HepG2 (cell line): ENCODE results near the gene PRR23E. TPM values are rescaled to one million over a fixed set of nuclear protein-coding genes. Genes with fewer than 3 reads are reported as not detected.
A peak's percentile ranks its signal among the peaks of the same experiment; 100 is the strongest.

Source experiments
- EHMT2 ChIP-seq: fragments of 200-600 bp; sonication (generic); IDR thresholded peaks from 2 replicates; pipeline ENCODE4 v1.7.0; 2017; ENCODE audit warnings: antibody characterized with exemption, low read depth, low read length, borderline replicate concordance
- ESRRA ChIP-seq: sonication (generic); formaldehyde crosslinking; IDR thresholded peaks from 2 replicates; pipeline ENCODE4 v1.5.1; 2020; ENCODE audit warnings: mild to moderate bottlenecking, low read depth, missing genetic modification reagents
- FOXC1 ChIP-seq: sonication (generic); formaldehyde crosslinking; IDR thresholded peaks from 2 replicates; pipeline ENCODE4 v1.8.0; 2022; ENCODE audit warnings: mild to moderate bottlenecking, missing genetic modification reagents, borderline replicate concordance
- GMEB1 ChIP-seq: sonication (generic); formaldehyde crosslinking; IDR thresholded peaks from 2 replicates; pipeline ENCODE4 v1.5.1; 2020; ENCODE audit warnings: missing genetic modification reagents, mild to moderate bottlenecking, borderline replicate concordance
- MTA3 ChIP-seq: sonication (generic); formaldehyde crosslinking; IDR thresholded peaks from 2 replicates; pipeline ENCODE4 v1.4.0; 2020; ENCODE audit warnings: missing genetic modification reagents
- MYNN ChIP-seq: sonication (generic); formaldehyde crosslinking; IDR thresholded peaks from 2 replicates; pipeline ENCODE4 v1.4.0; 2020; ENCODE audit warnings: mild to moderate bottlenecking, low read depth, missing genetic modification reagents
- PAWR ChIP-seq: sonication (generic); formaldehyde crosslinking; IDR thresholded peaks from 2 replicates; pipeline ENCODE4 v1.4.0; 2020; ENCODE audit warnings: missing genetic modification reagents, mild to moderate bottlenecking, borderline replicate concordance
- RARG ChIP-seq: sonication (generic); formaldehyde crosslinking; IDR thresholded peaks from 2 replicates; pipeline ENCODE4 v1.4.0; 2020; ENCODE audit warnings: low read depth, mild to moderate bottlenecking, missing genetic modification reagents
- TGIF2 ChIP-seq: IDR thresholded peaks from 2 replicates; pipeline ENCODE4 v1.6.1; 2016; ENCODE audit warnings: control low read depth, missing compliant biosample characterization
- ZC3H13 ChIP-seq: sonication (generic); formaldehyde crosslinking; IDR thresholded peaks from 2 replicates; pipeline ENCODE4 v1.8.1; 2023; ENCODE audit warnings: mild to moderate bottlenecking, missing genetic modification reagents, moderate library complexity
- ZNF281 ChIP-seq: sonication (generic); formaldehyde crosslinking; IDR thresholded peaks from 2 replicates; pipeline ENCODE4 v1.4.0; 2020; ENCODE audit warnings: missing genetic modification reagents, borderline replicate concordance
- ZNF382 ChIP-seq: sonication (generic); formaldehyde crosslinking; IDR thresholded peaks from 2 replicates; pipeline ENCODE4 v1.5.0; 2020; ENCODE audit warnings: missing genetic modification reagents, mild to moderate bottlenecking, borderline replicate concordance
- ZNF674 ChIP-seq: sonication (generic); formaldehyde crosslinking; IDR thresholded peaks from 2 replicates; pipeline ENCODE4 v1.5.0; 2020; ENCODE audit warnings: low read depth, mild to moderate bottlenecking, missing genetic modification reagents
- ZNF768 ChIP-seq: sonication (generic); formaldehyde crosslinking; IDR thresholded peaks from 2 replicates; pipeline ENCODE4 v1.4.0; 2020; ENCODE audit warnings: missing genetic modification reagents
- polyA plus RNA-seq, 8 experiments: library from polyadenylated mRNA; depleted of rRNA in 3 of 8; stranded (reverse) in 7 of 8; unstranded in 1 of 8; fragments of >200 nt; fragmentation: Illumina TruSeq in 4 of 8; extraction: Trizol in 4 of 8; gene quantifications; 2 replicates each; pipeline versions ENCODE4 v1.2.1 to v1.2.3, GENCODE V29; 2011 to 2016; ENCODE audit warnings: low read depth in 4 of 8, missing spikeins in 1 of 8, mixed read lengths in 1 of 8; ENCODE audit not compliant: insufficient read depth in 1 of 8
- total RNA-seq, 5 experiments: library from RNA; depleted of rRNA; stranded (reverse); fragments of >200 nt; fragmentation: Illumina TruSeq; extraction: Trizol; gene quantifications; 2 replicates each; pipeline ENCODE4 v1.2.3, GENCODE V29; 2016; ENCODE audit warnings: low read depth in 1 of 5
- TF ChIP-seq, protein P1 (sequence below), 2 experiments: sonication (generic) in 1 of 2; formaldehyde crosslinking in 1 of 2; IDR thresholded peaks; 2 replicates each; pipeline versions ENCODE4 v1.6.1 to v1.9.0; 2014 to 2022; ENCODE audit warnings: antibody characterized with exemption in 1 of 2, borderline replicate concordance in 1 of 2, inconsistent platforms in 1 of 2, low read depth in 1 of 2, missing genetic modification reagents in 1 of 2
- TF ChIP-seq, protein P2 (sequence below): IDR thresholded peaks from 2 replicates; pipeline ENCODE4 v1.6.1; 2016; ENCODE audit warnings: control low read depth

Gene PRR23E
- total and polyA plus RNA-seq, 2 of the 13 experiments (the other 11 are each of a cell fraction or from before 2014, with no cell fraction given): not detected

- TF ChIP-seq, protein P1, sequence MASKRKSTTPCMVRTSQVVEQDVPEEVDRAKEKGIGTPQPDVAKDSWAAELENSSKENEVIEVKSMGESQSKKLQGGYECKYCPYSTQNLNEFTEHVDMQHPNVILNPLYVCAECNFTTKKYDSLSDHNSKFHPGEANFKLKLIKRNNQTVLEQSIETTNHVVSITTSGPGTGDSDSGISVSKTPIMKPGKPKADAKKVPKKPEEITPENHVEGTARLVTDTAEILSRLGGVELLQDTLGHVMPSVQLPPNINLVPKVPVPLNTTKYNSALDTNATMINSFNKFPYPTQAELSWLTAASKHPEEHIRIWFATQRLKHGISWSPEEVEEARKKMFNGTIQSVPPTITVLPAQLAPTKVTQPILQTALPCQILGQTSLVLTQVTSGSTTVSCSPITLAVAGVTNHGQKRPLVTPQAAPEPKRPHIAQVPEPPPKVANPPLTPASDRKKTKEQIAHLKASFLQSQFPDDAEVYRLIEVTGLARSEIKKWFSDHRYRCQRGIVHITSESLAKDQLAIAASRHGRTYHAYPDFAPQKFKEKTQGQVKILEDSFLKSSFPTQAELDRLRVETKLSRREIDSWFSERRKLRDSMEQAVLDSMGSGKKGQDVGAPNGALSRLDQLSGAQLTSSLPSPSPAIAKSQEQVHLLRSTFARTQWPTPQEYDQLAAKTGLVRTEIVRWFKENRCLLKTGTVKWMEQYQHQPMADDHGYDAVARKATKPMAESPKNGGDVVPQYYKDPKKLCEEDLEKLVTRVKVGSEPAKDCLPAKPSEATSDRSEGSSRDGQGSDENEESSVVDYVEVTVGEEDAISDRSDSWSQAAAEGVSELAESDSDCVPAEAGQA (IDR thresholded peaks at IDR 0.05; ENCODE audit: low read depth): no peak
- TF ChIP-seq, protein P1 (CRISPR knock-in tag; IDR thresholded peaks at IDR 0.05; ENCODE audit: borderline replicate concordance): no peak
- TF ChIP-seq ZNF768 (CRISPR knock-in tag) (0 out of 2 replicates have a peak, but pooled peaks have one; percentile 19), ESRRA (CRISPR knock-in tag) (no peak), FOXC1 (CRISPR knock-in tag) (no peak), GMEB1 (CRISPR knock-in tag) (no peak), ZNF382 (CRISPR knock-in tag) (no peak), MTA3 (no peak), ZC3H13 (CRISPR knock-in tag) (no peak), ZNF281 (no peak), TGIF2 (CRISPR knock-in tag) (no peak), EHMT2 (peak; percentile 82; the same call in 1 of the 2 replicates), RARG (CRISPR knock-in tag) (no peak), PAWR (CRISPR knock-in tag) (no peak), ZNF674 (CRISPR knock-in tag) (no peak), MYNN (CRISPR knock-in tag) (no peak)
- TF ChIP-seq, protein P2, sequence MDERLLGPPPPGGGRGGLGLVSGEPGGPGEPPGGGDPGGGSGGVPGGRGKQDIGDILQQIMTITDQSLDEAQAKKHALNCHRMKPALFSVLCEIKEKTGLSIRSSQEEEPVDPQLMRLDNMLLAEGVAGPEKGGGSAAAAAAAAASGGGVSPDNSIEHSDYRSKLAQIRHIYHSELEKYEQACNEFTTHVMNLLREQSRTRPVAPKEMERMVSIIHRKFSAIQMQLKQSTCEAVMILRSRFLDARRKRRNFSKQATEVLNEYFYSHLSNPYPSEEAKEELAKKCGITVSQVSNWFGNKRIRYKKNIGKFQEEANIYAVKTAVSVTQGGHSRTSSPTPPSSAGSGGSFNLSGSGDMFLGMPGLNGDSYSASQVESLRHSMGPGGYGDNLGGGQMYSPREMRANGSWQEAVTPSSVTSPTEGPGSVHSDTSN (CRISPR knock-in tag): no peak
These were observed 34.2 kb upstream of the PRR23E start (continued) for GRCh38 chr3:127158614-127159229.
